K562 (cell line): ENCODE measurements around the gene ROR2.

Source experiments
- NR2C1 ChIP-seq, 2 experiments: fragments of 450-650 bp; IDR thresholded peaks; 2 replicates each; pipeline ENCODE4 v1.6.1; 2017; ENCODE audit warnings: mild to moderate bottlenecking in 2 of 2, antibody characterized with exemption in 1 of 2, inconsistent platforms in 1 of 2, missing compliant biosample characterization in 1 of 2, missing genetic modification characterization in 1 of 2
- SMARCA4 ChIP-seq: fragments of 450-650 bp; IDR thresholded peaks from 2 replicates; pipeline ENCODE4 v1.6.1; 2016
- SMC3 ChIP-seq: conservative IDR thresholded peaks from 2 replicates; pipeline ENCODE4 v1.6.1; 2011; ENCODE audit warnings: low read depth, low read length, improper control_type of control experiment; ENCODE audit not compliant: insufficient read depth
- SPI1 ChIP-seq: IDR thresholded peaks from 2 replicates; pipeline ENCODE4 v1.6.1; 2011; ENCODE audit warnings: low read depth, low read length, control low read depth, borderline replicate concordance
- TAF1 ChIP-seq: IDR thresholded peaks from 2 replicates; pipeline ENCODE4 v1.6.1; 2011; ENCODE audit warnings: mild to moderate bottlenecking, low read length, moderate library complexity; ENCODE audit not compliant: insufficient read depth, control insufficient read depth, severe bottlenecking; ENCODE audit errors: extremely low read depth
- UBTF ChIP-seq, 2 experiments: IDR thresholded peaks; 2 replicates each; pipeline ENCODE4 v1.6.1; 2012; ENCODE audit warnings: improper control_type of control experiment in 2 of 2, low read depth in 2 of 2, low read length in 2 of 2, borderline replicate concordance in 1 of 2
- ZKSCAN1 ChIP-seq: fragments of 150-350 bp; IDR thresholded peaks from 2 replicates; pipeline ENCODE4 v1.6.1; 2016; ENCODE audit warnings: low read depth, low read length
- TF ChIP-seq, protein P1 (sequence below): conservative IDR thresholded peaks from 2 replicates; pipeline ENCODE4 v1.6.1; 2011; ENCODE audit warnings: low read depth, mild to moderate bottlenecking, low read length; ENCODE audit not compliant: control insufficient read depth
- TF ChIP-seq, protein P2 (sequence below): fragments of 450-650 bp; formaldehyde crosslinking; IDR thresholded peaks from 2 replicates; pipeline ENCODE4 v1.4.0; 2020; ENCODE audit warnings: mild to moderate bottlenecking, mixed read lengths

DNA sequence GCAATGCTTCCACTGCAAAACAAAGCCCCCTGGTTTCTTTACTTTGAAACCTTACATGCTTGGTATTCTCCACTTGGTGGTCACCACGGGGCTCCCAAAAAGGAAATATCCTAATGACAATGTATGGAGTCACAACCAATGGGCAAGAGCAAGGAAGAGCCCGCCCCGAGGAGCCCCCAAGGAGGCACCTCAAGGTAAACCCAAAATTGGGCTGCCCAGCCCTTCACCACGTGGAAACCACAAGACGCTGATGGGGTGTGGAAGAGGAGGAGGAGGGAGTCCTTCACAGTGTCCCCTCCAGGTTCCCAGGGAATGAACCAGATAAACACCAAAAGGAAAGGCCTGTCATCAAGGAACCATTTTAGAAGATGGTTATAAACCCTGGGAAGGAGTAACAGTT, 3.8 kb downstream of the ROR2 start:
- TF ChIP-seq ZKSCAN1 (no peak), SMARCA4 (no peak), TAF1 (no peak), NR2C1 (IDR thresholded peaks at IDR 0.05) (no peak), NR2C1 (tag; IDR thresholded peaks at IDR 0.05) (no peak), UBTF (IDR thresholded peaks at IDR 0.05; ENCODE audit: borderline replicate concordance in 1 of 2, low read depth in 2 of 2, low read length in 2 of 2) (no peak), SPI1 (no peak), SMC3 (no peak)
- TF ChIP-seq, protein P1, sequence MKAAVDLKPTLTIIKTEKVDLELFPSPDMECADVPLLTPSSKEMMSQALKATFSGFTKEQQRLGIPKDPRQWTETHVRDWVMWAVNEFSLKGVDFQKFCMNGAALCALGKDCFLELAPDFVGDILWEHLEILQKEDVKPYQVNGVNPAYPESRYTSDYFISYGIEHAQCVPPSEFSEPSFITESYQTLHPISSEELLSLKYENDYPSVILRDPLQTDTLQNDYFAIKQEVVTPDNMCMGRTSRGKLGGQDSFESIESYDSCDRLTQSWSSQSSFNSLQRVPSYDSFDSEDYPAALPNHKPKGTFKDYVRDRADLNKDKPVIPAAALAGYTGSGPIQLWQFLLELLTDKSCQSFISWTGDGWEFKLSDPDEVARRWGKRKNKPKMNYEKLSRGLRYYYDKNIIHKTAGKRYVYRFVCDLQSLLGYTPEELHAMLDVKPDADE: no peak
- TF ChIP-seq, protein P2, sequence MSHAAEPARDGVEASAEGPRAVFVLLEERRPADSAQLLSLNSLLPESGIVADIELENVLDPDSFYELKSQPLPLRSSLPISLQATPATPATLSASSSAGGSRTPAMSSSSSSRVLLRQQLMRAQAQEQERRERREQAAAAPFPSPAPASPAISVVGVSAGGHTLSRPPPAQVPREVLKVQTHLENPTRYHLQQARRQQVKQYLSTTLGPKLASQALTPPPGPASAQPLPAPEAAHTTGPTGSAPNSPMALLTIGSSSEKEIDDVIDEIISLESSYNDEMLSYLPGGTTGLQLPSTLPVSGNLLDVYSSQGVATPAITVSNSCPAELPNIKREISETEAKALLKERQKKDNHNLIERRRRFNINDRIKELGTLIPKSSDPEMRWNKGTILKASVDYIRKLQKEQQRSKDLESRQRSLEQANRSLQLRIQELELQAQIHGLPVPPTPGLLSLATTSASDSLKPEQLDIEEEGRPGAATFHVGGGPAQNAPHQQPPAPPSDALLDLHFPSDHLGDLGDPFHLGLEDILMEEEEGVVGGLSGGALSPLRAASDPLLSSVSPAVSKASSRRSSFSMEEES: no peak
